C4-2B (cell line): Measurements from ENCODE around the gene DNAL4.

Source experiments
- ZFX ChIP-seq: fragments of 450-650 bp; IDR thresholded peaks from 2 replicates; pipeline ENCODE4 v1.6.1; 2017
- TF ChIP-seq, protein P1 (sequence below): fragments of 450-650 bp; conservative IDR thresholded peaks from 2 replicates; pipeline ENCODE4 v1.5.1; 2017; ENCODE audit warnings: mild to moderate bottlenecking

DNA sequence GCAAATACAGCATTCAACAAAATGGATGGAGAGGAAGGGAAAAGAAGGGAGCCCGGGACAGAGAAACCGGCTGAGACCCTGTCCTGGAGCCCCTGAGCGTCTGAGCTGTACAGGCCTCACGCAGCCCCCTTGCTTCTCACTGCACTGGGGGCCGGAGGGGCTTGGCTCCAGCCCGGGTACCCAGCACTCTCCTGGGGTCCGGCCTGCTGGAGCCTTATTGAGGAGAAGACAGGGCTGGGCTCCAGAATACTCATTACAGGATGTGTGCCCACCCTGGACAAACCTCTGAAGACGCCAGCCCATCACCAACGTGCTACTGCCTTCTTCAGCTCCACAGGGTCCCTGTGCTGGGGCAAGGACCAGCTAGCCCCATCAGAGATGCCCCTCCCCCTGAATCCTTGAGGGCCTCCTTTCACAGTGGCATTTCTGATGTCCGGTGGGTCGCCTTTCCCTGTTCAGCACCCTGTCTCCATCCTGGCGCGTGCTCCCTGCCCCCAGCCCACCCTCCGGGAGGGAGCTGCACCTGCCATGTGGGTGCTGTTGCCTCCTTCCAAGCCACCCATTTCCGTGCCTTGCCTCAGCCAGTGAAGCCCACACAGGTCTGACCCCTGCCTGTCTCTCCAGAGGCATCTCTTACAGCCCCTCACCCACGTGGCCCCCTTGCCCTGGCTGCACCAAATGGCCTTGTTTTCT is 23.5 kb downstream of the DNAL4 start:
- TF ChIP-seq, protein P1, sequence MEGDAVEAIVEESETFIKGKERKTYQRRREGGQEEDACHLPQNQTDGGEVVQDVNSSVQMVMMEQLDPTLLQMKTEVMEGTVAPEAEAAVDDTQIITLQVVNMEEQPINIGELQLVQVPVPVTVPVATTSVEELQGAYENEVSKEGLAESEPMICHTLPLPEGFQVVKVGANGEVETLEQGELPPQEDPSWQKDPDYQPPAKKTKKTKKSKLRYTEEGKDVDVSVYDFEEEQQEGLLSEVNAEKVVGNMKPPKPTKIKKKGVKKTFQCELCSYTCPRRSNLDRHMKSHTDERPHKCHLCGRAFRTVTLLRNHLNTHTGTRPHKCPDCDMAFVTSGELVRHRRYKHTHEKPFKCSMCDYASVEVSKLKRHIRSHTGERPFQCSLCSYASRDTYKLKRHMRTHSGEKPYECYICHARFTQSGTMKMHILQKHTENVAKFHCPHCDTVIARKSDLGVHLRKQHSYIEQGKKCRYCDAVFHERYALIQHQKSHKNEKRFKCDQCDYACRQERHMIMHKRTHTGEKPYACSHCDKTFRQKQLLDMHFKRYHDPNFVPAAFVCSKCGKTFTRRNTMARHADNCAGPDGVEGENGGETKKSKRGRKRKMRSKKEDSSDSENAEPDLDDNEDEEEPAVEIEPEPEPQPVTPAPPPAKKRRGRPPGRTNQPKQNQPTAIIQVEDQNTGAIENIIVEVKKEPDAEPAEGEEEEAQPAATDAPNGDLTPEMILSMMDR = no peak
- no peak for TF ChIP-seq ZFX
